Measurements from ENCODE around the gene ARFGEF3.

DNA sequence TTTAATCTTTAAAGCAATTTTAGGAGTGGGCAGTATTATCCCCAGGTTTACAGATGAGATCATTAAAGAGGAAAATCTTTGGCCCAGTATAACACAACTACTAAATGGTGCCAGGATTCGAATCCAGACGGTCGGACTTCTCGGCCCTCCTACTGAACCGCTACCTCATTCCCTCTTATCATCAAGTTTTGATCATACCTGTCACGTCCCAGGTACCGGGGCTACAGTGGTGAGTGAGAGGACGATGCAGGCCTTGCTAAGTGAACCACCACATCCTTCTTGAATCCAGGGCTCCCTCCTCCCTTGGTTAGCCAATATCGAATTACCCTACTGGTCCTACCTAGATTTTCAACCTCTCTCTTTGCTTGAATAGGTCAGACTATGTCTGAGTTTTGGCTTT, 134.6 kb downstream of the ARFGEF3 start:
- TF ChIP-seq, protein P1, sequence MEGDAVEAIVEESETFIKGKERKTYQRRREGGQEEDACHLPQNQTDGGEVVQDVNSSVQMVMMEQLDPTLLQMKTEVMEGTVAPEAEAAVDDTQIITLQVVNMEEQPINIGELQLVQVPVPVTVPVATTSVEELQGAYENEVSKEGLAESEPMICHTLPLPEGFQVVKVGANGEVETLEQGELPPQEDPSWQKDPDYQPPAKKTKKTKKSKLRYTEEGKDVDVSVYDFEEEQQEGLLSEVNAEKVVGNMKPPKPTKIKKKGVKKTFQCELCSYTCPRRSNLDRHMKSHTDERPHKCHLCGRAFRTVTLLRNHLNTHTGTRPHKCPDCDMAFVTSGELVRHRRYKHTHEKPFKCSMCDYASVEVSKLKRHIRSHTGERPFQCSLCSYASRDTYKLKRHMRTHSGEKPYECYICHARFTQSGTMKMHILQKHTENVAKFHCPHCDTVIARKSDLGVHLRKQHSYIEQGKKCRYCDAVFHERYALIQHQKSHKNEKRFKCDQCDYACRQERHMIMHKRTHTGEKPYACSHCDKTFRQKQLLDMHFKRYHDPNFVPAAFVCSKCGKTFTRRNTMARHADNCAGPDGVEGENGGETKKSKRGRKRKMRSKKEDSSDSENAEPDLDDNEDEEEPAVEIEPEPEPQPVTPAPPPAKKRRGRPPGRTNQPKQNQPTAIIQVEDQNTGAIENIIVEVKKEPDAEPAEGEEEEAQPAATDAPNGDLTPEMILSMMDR (IDR thresholded peaks at IDR 0.05; ENCODE audit: low read depth, low read length, missing input control): no peak
- TF ChIP-seq, protein P2, sequence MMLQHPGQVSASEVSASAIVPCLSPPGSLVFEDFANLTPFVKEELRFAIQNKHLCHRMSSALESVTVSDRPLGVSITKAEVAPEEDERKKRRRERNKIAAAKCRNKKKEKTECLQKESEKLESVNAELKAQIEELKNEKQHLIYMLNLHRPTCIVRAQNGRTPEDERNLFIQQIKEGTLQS (IDR thresholded peaks at IDR 0.05): no peak
- TF ChIP-seq NR2F2 (IDR thresholded peaks at IDR 0.05) (no peak), TAF1 (conservative IDR thresholded peaks at IDR 0.05) (no peak), EGR1 (IDR thresholded peaks at IDR 0.05; ENCODE audit: low read depth in 2 of 2) (no peak), JUND (IDR thresholded peaks at IDR 0.05) (no peak), YY1 (IDR thresholded peaks at IDR 0.05) (no peak), RAD21 (IDR thresholded peaks at IDR 0.05) (no peak), FOXA1 (IDR thresholded peaks at IDR 0.05) (no peak), FOXA2 (IDR thresholded peaks at IDR 0.05) (no peak), HNF4G (IDR thresholded peaks at IDR 0.05) (no peak)
- TF ChIP-seq, protein P3, sequence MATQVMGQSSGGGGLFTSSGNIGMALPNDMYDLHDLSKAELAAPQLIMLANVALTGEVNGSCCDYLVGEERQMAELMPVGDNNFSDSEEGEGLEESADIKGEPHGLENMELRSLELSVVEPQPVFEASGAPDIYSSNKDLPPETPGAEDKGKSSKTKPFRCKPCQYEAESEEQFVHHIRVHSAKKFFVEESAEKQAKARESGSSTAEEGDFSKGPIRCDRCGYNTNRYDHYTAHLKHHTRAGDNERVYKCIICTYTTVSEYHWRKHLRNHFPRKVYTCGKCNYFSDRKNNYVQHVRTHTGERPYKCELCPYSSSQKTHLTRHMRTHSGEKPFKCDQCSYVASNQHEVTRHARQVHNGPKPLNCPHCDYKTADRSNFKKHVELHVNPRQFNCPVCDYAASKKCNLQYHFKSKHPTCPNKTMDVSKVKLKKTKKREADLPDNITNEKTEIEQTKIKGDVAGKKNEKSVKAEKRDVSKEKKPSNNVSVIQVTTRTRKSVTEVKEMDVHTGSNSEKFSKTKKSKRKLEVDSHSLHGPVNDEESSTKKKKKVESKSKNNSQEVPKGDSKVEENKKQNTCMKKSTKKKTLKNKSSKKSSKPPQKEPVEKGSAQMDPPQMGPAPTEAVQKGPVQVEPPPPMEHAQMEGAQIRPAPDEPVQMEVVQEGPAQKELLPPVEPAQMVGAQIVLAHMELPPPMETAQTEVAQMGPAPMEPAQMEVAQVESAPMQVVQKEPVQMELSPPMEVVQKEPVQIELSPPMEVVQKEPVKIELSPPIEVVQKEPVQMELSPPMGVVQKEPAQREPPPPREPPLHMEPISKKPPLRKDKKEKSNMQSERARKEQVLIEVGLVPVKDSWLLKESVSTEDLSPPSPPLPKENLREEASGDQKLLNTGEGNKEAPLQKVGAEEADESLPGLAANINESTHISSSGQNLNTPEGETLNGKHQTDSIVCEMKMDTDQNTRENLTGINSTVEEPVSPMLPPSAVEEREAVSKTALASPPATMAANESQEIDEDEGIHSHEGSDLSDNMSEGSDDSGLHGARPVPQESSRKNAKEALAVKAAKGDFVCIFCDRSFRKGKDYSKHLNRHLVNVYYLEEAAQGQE (IDR thresholded peaks at IDR 0.05): no peak
- TF ChIP-seq, protein P4, sequence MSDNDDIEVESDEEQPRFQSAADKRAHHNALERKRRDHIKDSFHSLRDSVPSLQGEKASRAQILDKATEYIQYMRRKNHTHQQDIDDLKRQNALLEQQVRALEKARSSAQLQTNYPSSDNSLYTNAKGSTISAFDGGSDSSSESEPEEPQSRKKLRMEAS (IDR thresholded peaks at IDR 0.05): no peak
- TF ChIP-seq, protein P5, sequence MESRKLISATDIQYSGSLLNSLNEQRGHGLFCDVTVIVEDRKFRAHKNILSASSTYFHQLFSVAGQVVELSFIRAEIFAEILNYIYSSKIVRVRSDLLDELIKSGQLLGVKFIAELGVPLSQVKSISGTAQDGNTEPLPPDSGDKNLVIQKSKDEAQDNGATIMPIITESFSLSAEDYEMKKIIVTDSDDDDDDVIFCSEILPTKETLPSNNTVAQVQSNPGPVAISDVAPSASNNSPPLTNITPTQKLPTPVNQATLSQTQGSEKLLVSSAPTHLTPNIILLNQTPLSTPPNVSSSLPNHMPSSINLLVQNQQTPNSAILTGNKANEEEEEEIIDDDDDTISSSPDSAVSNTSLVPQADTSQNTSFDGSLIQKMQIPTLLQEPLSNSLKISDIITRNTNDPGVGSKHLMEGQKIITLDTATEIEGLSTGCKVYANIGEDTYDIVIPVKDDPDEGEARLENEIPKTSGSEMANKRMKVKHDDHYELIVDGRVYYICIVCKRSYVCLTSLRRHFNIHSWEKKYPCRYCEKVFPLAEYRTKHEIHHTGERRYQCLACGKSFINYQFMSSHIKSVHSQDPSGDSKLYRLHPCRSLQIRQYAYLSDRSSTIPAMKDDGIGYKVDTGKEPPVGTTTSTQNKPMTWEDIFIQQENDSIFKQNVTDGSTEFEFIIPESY (IDR thresholded peaks at IDR 0.05): no peak
